B cell (primary cell): Measurements from ENCODE around the gene RFK. TPM values are rescaled to one million over a fixed set of nuclear protein-coding genes. Genes with fewer than 3 reads are reported as not detected.

Experiments
- ATAC-seq: fragments of 200-7000 bp; cut with Tn5 transposase; one replicate; pipeline ENCODE4 v1.10.0; 2021; ENCODE audit warnings: low read depth, mild to moderate bottlenecking, moderate number of reproducible peaks, moderate library complexity
- CTCF ChIA-PET: fragments of 350-600 bp; sonication (Branson Sonifier 250); formaldehyde crosslinking; loops from one replicate; lab custom pipeline; 2021; ENCODE audit warnings: antibody characterized with exemption, inconsistent platforms; lab: Charles Lee
- POLR2A ChIA-PET: fragments of 350-600 bp; sonication (Branson Sonifier 250); formaldehyde crosslinking; loops from one replicate; lab custom pipeline; 2021; ENCODE audit warnings: antibody characterized with exemption; lab: Charles Lee
- DNase-seq: peaks from one replicate; pipeline ENCODE4 v3.0.0; 2013
- H2AFZ ChIP-seq: 2 replicates; pipeline ENCODE4 v1.6.1; 2012; ENCODE audit warnings: mild to moderate bottlenecking, low read depth, low read length; ENCODE audit not compliant: insufficient read depth, poor library complexity, severe bottlenecking
- H3K27ac ChIP-seq, 2 donors: 1 replicate in 1 of 2; 2 replicates in 1 of 2; pipeline ENCODE4 v1.5.1; 2012 to 2013; ENCODE audit warnings: low read length in 2 of 2, mild to moderate bottlenecking in 2 of 2, moderate library complexity in 1 of 2
- H3K27me3 ChIP-seq, 4 experiments: fragments of 200-600 bp in 1 of 4; sonication (generic) in 1 of 4; replicated peaks in 1 of 4; 1 replicate in 2 of 4; 2 replicates in 2 of 4; pipeline versions ENCODE4 v1.6.1 to v1.7.0; 2013 to 2016; ENCODE audit warnings: low read length in 3 of 4, mild to moderate bottlenecking in 2 of 4, mixed read lengths in 1 of 4, moderate library complexity in 1 of 4; ENCODE audit not compliant: insufficient read depth in 4 of 4, control insufficient read depth in 3 of 4; ENCODE audit errors: control extremely low read depth in 1 of 4
- H3K36me3 ChIP-seq, 2 experiments: replicated peaks in 1 of 2; 1 replicate in 1 of 2; 2 replicates in 1 of 2; pipeline versions ENCODE4 v1.6.1 to v1.7.1; 2013; ENCODE audit warnings: low read length in 1 of 2; ENCODE audit not compliant: insufficient read depth in 2 of 2, control insufficient read depth in 1 of 2; ENCODE audit errors: control extremely low read depth in 1 of 2, extremely low read depth in 1 of 2
- H3K4me1 ChIP-seq, 2 donors: fragments of 200-600 bp in 1 of 2; sonication (generic) in 1 of 2; 1 replicate in 1 of 2; 2 replicates in 1 of 2; pipeline versions ENCODE4 v1.5.1 to v1.6.1; 2013 to 2017; ENCODE audit warnings: low read length in 2 of 2; ENCODE audit not compliant: control insufficient read depth in 2 of 2, insufficient read depth in 2 of 2
- H3K4me2 ChIP-seq: replicated peaks from 2 replicates; pipeline ENCODE3; 2012; ENCODE audit warnings: mild to moderate bottlenecking, low read depth, low read length; ENCODE audit not compliant: poor library complexity, severe bottlenecking
- H3K4me3 ChIP-seq, 5 experiments: fragments of 200-600 bp in 1 of 5; sonication (generic) in 1 of 5; 1 replicate in 3 of 5; 2 replicates in 2 of 5; pipeline versions ENCODE4 v1.5.1 to v1.7.0; 2011 to 2016; ENCODE audit warnings: low read length in 4 of 5, mild to moderate bottlenecking in 4 of 5, low read depth in 2 of 5, control low read depth in 1 of 5, moderate library complexity in 1 of 5; ENCODE audit not compliant: insufficient read depth in 1 of 5; ENCODE audit errors: control extremely low read depth in 1 of 5, extremely low read depth in 1 of 5
- H3K79me2 ChIP-seq: fragments of 200-600 bp; sonication (generic); one replicate; pipeline ENCODE4 v1.6.0; 2016; ENCODE audit warnings: low read length; ENCODE audit not compliant: control insufficient read depth, insufficient read depth
- H3K9ac ChIP-seq: fragments of 200-600 bp; sonication (generic); 2 replicates; pipeline ENCODE4 v1.6.1; 2017; ENCODE audit warnings: mild to moderate bottlenecking, low read length, moderate library complexity
- H3K9me3 ChIP-seq, 3 donors: one replicate each; pipeline versions ENCODE4 v1.6.1 to v1.7.1; 2013; ENCODE audit warnings: low read length in 2 of 3; ENCODE audit not compliant: control insufficient read depth in 2 of 3, insufficient read depth in 1 of 3; ENCODE audit errors: control extremely low read depth in 1 of 3
- H4K20me1 ChIP-seq: 2 replicates; pipeline ENCODE4 v1.6.0; 2012; ENCODE audit warnings: mild to moderate bottlenecking, low read length; ENCODE audit not compliant: insufficient read depth, control insufficient read depth, poor library complexity, severe bottlenecking
- H3K27ac Mint-ChIP-seq: one replicate; pipeline ENCODE4 v1.8.0; 2021; ENCODE audit warnings: mixed read lengths
- H3K27me3 Mint-ChIP-seq: one replicate; pipeline ENCODE4 v1.8.0; 2021; ENCODE audit warnings: mixed read lengths
- H3K4me1 Mint-ChIP-seq: one replicate; pipeline ENCODE4 v1.8.0; 2021; ENCODE audit warnings: mixed read lengths
- H3K4me3 Mint-ChIP-seq: one replicate; pipeline ENCODE4 v1.8.0; 2021; ENCODE audit warnings: mixed read lengths
- H3K9me3 Mint-ChIP-seq: one replicate; pipeline ENCODE4 v1.8.0; 2022; ENCODE audit warnings: mixed read lengths; ENCODE audit not compliant: insufficient read depth
- CTCF ChIP-seq: fragments of 200-600 bp; IDR thresholded peaks from one replicate; pipeline ENCODE4 v1.8.0; 2022; ENCODE audit warnings: antibody characterized with exemption, mild to moderate bottlenecking
- EZH2 ChIP-seq: IDR thresholded peaks from 2 replicates; pipeline ENCODE4 v1.6.1; 2012; ENCODE audit warnings: borderline replicate concordance, low read depth, mild to moderate bottlenecking, moderate library complexity, low read length; ENCODE audit not compliant: insufficient read depth, poor library complexity, severe bottlenecking
- WGBS: methylation state at CpG from one replicate; pipeline ENCODE4 v1.1.5; 2013; ENCODE audit warnings: missing lambda C conversion rate; ENCODE audit not compliant: insufficient coverage; 5-methylcytosine and 5-hydroxymethylcytosine counted together
- intact Hi-C: fragments of 100-400 bp; cut with micrococcal nuclease; formaldehyde crosslinking; loops from one replicate; pipeline ENCODE4 v1.10.0; 2022
- polyA plus RNA-seq: library from polyadenylated mRNA; depleted of rRNA; stranded (reverse); fragments of >200 nt; gene quantifications from 2 replicates; pipeline ENCODE4 v1.2.3, GENCODE V29; 2012
- total RNA-seq, 2 donors: library from RNA; stranded (reverse); fragments of 120-200 nt in 1 of 2; gene quantifications; 1 replicate in 1 of 2; 2 replicates in 1 of 2; pipeline versions ENCODE4 v1.2.3 to v1.2.4, GENCODE V29; 2013 to 2022

Gene RFK
- total and polyA plus RNA-seq, 2 donors (not counting 1 experiment from before 2014, with no cell fraction given): 3.4 to 9.0 TPM

DNA sequence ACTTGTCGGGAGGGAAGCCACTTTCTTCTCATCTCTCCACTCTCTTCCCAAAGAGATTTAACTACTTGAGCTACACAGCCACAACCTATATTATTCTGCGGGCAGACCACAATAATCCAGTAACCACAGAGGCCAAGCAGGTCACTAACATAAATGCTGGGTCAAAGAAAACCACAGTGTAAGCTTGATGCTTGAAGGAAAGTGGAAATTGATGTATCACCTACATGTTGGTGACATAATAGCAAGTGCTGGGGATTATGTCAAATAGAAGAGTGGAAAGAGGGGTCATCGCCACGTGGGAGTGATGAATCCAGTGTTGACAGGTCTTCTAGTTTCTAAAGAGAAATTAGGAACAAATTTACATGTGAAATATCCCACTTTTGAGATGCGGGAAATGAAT is 40.9 kb downstream of the RFK start:
- Mint-ChIP-seq H3K4me1 (no peaks in the 10 kb centered on the region), H3K4me3 (no peak overlapping the region), H3K27me3 (peaks cover 11% of the 10 kb centered on the region), H3K9me3 (no peaks in the 10 kb centered on the region), H3K27ac (no peak overlapping the region)
- H3K4me1 ChIP-seq: no peaks in the 10 kb centered on the region
- WGBS: 70% methylated on average over 2 of the region's 5 CpGs
- no peak overlapping the region for H3K9ac ChIP-seq
- H3K4me3 ChIP-seq: no peak overlapping the region
- H3K9me3 ChIP-seq: no peaks in the 10 kb centered on the region
- no peak overlapping the region for H3K27ac ChIP-seq
- no peak for ATAC-seq
- H3K4me2 ChIP-seq: no peak overlapping the region
- no peaks in the 10 kb centered on the region for H4K20me1 ChIP-seq
- POLR2A ChIA-PET: no interaction called here
- peaks cover 0 to 3% (median 0%) of the 10 kb centered on the region in 4 experiments for H3K27me3 ChIP-seq
- H3K36me3 ChIP-seq: no peaks in the 10 kb centered on the region
- intact Hi-C loops: no loop called here
- CTCF ChIA-PET: no interaction called here
- no peak for TF ChIP-seq EZH2
- no peak for TF ChIP-seq CTCF
- DNase-seq: no peak
- no peak overlapping the region for H2AFZ ChIP-seq
- H3K79me2 ChIP-seq: no peaks in the 10 kb centered on the region

GRCh38 chr9:76352026-76352620 is 42.1 kb downstream of the RFK start:
- H3K9me3 ChIP-seq: no peaks in the 10 kb centered on the region
- peaks cover 0 to 3% (median 0%) of the 10 kb centered on the region in 4 experiments for H3K27me3 ChIP-seq
- H3K27me3 Mint-ChIP-seq: peaks cover 13% of the 10 kb centered on the region
- no peak overlapping the region for H3K27ac ChIP-seq
- H3K9me3 Mint-ChIP-seq: no peaks in the 10 kb centered on the region
- no peaks in the 10 kb centered on the region for H3K79me2 ChIP-seq
- H3K36me3 ChIP-seq: no peaks in the 10 kb centered on the region
- no peak for TF ChIP-seq EZH2
- TF ChIP-seq CTCF: no peak
- H3K9ac ChIP-seq: no peak overlapping the region
- H3K4me3 ChIP-seq: no peak overlapping the region
- no peak for DNase-seq
- WGBS: no CpG with 5 or more reads among the region's 4 CpGs
- no peaks in the 10 kb centered on the region for H3K4me1 ChIP-seq
- no peak overlapping the region for H3K4me2 ChIP-seq
- no peak for ATAC-seq
- ChIA-PET POLR2A (no interaction called here), CTCF (no interaction called here)
- H3K4me1 Mint-ChIP-seq: no peaks in the 10 kb centered on the region
- no peak overlapping the region for H3K4me3 Mint-ChIP-seq
- no peak overlapping the region for H3K27ac Mint-ChIP-seq
- H4K20me1 ChIP-seq: no peaks in the 10 kb centered on the region
- intact Hi-C loops: no loop called here
- no peak overlapping the region for H2AFZ ChIP-seq
